Measurements from ENCODE around the gene OPHN1. TPM values are rescaled to one million over a fixed set of nuclear protein-coding genes. Genes with fewer than 3 reads are reported as not detected.
"Not testable (repeated sequence)": the region's sequence is repeated elsewhere in the genome, so short reads cannot be mapped to it uniquely, and the experiment has no call there.

OPHN1 gene
- total RNA-seq, 1 experiment from 2014 or later: not detected

GRCh38 chrX:68286980-68287379 lies 146.3 kb downstream of the OPHN1 start:
- no peak overlapping the region for H3K27ac ChIP-seq (ENCODE audit: low read length)
- no peak overlapping the region for H3K4me3 ChIP-seq (ENCODE audit: low read length)
- H3K9me2 ChIP-seq (replicated peaks; ENCODE audit: insufficient read depth, low read length): no peaks in the 10 kb centered on the region
- H3K9me3 ChIP-seq (ENCODE audit: low read length): no peaks in the 10 kb centered on the region
- H3K9ac ChIP-seq (ENCODE audit: low read length): no peak overlapping the region
- H3K4me1 ChIP-seq (ENCODE audit: low read length): no peaks in the 10 kb centered on the region
- no peaks in the 10 kb centered on the region for H3K79me2 ChIP-seq (ENCODE audit: low read length)
- DNase-seq: no peak
- H2AFZ ChIP-seq (ENCODE audit: low read length): no peak overlapping the region
- no peaks in the 10 kb centered on the region for H4K20me1 ChIP-seq (ENCODE audit: insufficient read depth, low read depth, low read length)
- no peaks in the 10 kb centered on the region for H3K36me3 ChIP-seq (ENCODE audit: insufficient read depth, low read length)
- H3K4me2 ChIP-seq (ENCODE audit: low read depth, low read length, poor library complexity, severe bottlenecking): no peak overlapping the region
- H3K27me3 ChIP-seq (ENCODE audit: low read length): no peaks in the 10 kb centered on the region

DNA sequence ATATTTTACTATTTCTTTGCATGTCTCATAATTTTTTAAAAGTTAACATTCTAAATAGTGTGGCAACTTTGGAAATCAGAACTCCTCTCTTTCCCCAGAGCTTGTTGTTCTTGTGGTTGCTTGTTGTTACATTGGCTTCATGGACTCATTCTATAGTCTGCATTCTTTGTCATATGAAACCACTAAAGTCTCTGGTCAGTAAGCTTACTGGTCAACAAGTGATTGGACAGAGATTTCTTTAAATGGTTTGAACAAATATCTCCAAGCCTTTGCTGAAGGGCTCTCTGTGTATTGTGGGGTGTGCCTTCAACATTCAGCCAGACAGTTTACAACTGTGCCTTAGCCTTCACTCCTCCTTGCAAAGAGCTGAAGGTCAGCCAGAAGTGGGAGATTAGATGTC lies 147.2 kb downstream of the OPHN1 start:
- H3K4me3 ChIP-seq (ENCODE audit: low read length): no peak overlapping the region
- H4K20me1 ChIP-seq (ENCODE audit: insufficient read depth, low read depth, low read length): no peaks in the 10 kb centered on the region
- H3K4me1 ChIP-seq (ENCODE audit: low read length): no peaks in the 10 kb centered on the region
- no peak overlapping the region for H3K4me2 ChIP-seq (ENCODE audit: low read depth, low read length, poor library complexity, severe bottlenecking)
- H3K9me2 ChIP-seq (replicated peaks; ENCODE audit: insufficient read depth, low read length): no peaks in the 10 kb centered on the region
- no peak overlapping the region for H3K9ac ChIP-seq (ENCODE audit: low read length)
- no peaks in the 10 kb centered on the region for H3K36me3 ChIP-seq (ENCODE audit: insufficient read depth, low read length)
- no peak for DNase-seq
- no peak overlapping the region for H2AFZ ChIP-seq (ENCODE audit: low read length)
- H3K27me3 ChIP-seq (ENCODE audit: low read length): no peaks in the 10 kb centered on the region
- H3K9me3 ChIP-seq (ENCODE audit: low read length): no peaks in the 10 kb centered on the region
- H3K79me2 ChIP-seq (ENCODE audit: low read length): no peaks in the 10 kb centered on the region
- no peak overlapping the region for H3K27ac ChIP-seq (ENCODE audit: low read length)

- no peaks in the 10 kb centered on the region for H3K27me3 ChIP-seq (ENCODE audit: low read length)
- no peak for DNase-seq
- H3K4me1 ChIP-seq (ENCODE audit: low read length): no peaks in the 10 kb centered on the region
- H3K9ac ChIP-seq (ENCODE audit: low read length): no peak overlapping the region
- H3K36me3 ChIP-seq (ENCODE audit: insufficient read depth, low read length): no peaks in the 10 kb centered on the region
- H4K20me1 ChIP-seq (ENCODE audit: insufficient read depth, low read depth, low read length): no peaks in the 10 kb centered on the region
- H3K4me3 ChIP-seq (ENCODE audit: low read length): no peak overlapping the region
- H3K79me2 ChIP-seq (ENCODE audit: low read length): no peaks in the 10 kb centered on the region
- no peak overlapping the region for H3K27ac ChIP-seq (ENCODE audit: low read length)
- H2AFZ ChIP-seq (ENCODE audit: low read length): no peak overlapping the region
- H3K4me2 ChIP-seq (ENCODE audit: low read depth, low read length, poor library complexity, severe bottlenecking): no peak overlapping the region
- no peaks in the 10 kb centered on the region for H3K9me3 ChIP-seq (ENCODE audit: low read length)
- H3K9me2 ChIP-seq (replicated peaks; ENCODE audit: insufficient read depth, low read length): no peaks in the 10 kb centered on the region
These were observed 148.9 kb downstream of the OPHN1 start for GRCh38 chrX:68284281-68284904.

DNA sequence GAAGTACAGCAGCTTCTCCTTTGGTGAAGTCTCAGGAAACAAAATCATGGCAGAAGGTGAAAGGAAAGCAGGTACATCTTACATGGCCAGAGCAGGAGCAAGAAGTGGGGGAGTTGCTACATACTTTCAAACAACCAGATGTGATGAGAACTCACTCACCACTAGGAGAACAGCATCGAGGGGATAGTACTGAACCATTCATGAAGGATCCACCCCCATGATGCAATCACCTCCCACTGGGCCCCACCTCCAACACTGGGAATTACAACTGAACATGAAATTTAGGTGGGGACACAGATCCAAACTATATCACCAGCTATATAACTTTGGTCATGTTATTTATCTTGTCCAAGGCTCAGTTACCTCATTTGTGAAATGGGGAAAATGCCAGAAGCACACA lies 159.4 kb downstream of the OPHN1 start:
- H3K9ac ChIP-seq (ENCODE audit: low read length): no peak overlapping the region
- no peaks in the 10 kb centered on the region for H4K20me1 ChIP-seq (ENCODE audit: insufficient read depth, low read depth, low read length)
- no peaks in the 10 kb centered on the region for H3K9me2 ChIP-seq (replicated peaks; ENCODE audit: insufficient read depth, low read length)
- no peaks in the 10 kb centered on the region for H3K27me3 ChIP-seq (ENCODE audit: low read length)
- H3K4me1 ChIP-seq (ENCODE audit: low read length): no peaks in the 10 kb centered on the region
- no peaks in the 10 kb centered on the region for H3K36me3 ChIP-seq (ENCODE audit: insufficient read depth, low read length)
- H3K4me2 ChIP-seq (ENCODE audit: low read depth, low read length, poor library complexity, severe bottlenecking): no peak overlapping the region
- DNase-seq: no peak
- no peak overlapping the region for H3K4me3 ChIP-seq (ENCODE audit: low read length)
- no peak overlapping the region for H3K27ac ChIP-seq (ENCODE audit: low read length)
- no peaks in the 10 kb centered on the region for H3K79me2 ChIP-seq (ENCODE audit: low read length)
- no peaks in the 10 kb centered on the region for H3K9me3 ChIP-seq (ENCODE audit: low read length)
- H2AFZ ChIP-seq (ENCODE audit: low read length): no peak overlapping the region

DNA sequence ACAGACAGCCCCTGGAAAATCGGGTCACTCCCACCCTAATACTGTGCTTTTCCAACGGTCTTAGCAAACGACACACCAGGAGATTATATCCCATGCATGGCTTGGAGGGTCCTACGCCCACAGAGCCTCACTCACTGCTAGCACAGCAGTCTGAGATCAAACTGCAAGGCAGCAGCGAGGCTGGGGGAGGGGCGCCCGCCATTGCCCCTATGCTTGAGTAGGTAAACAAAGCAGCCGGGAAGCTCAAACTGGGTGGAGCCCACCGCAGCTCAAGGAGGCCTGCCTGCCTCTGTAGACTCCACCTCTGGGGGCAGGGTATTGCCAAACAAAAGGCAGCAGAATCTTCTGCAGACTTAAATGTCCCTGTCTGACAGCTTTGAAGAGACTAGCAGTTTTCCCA lies 168.5 kb downstream of the OPHN1 start:
- H3K9me2 ChIP-seq (replicated peaks; ENCODE audit: insufficient read depth, low read length); H3K9ac ChIP-seq (ENCODE audit: low read length); H3K4me3 ChIP-seq (ENCODE audit: low read length); DNase-seq; H3K79me2 ChIP-seq (ENCODE audit: low read length); H3K27ac ChIP-seq (ENCODE audit: low read length); H3K9me3 ChIP-seq (ENCODE audit: low read length); H4K20me1 ChIP-seq (ENCODE audit: insufficient read depth, low read depth, low read length); H2AFZ ChIP-seq (ENCODE audit: low read length); H3K4me2 ChIP-seq (ENCODE audit: low read depth, low read length, poor library complexity, severe bottlenecking); H3K4me1 ChIP-seq (ENCODE audit: low read length); H3K27me3 ChIP-seq (ENCODE audit: low read length); H3K36me3 ChIP-seq (ENCODE audit: insufficient read depth, low read length): not testable (repeated sequence)

DNA sequence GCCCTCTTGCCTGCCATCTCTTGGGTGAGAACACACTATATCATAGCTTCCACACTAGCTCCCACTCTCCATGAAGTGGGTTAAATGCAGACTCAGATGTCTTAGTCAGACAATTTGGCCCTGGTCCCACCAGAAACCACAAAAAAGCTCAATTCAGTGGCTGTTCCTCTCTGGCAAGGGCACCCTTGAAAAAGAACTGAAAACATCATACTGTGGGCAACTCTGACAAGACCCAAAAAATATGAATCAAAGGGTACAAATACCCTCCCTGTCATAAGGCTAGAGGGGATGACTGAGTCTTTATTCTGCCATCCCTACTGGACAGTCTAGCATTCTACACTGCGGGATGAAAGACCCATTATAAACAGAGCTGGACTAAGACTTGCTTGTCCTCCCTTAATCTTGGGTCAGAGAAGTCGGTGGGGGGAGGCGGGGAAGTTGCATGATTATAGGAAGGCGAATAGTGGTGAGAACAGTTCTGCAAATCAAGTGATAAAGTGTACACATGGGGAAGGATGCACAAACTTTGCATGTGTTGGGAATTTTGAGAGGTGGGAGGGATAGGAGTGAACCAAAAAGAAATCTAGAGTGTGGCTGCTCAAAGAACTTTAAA lies 172.1 kb downstream of the OPHN1 start:
- H3K27ac ChIP-seq (ENCODE audit: low read length): no peak overlapping the region
- H3K9me3 ChIP-seq (ENCODE audit: low read length): no peaks in the 10 kb centered on the region
- no peaks in the 10 kb centered on the region for H3K27me3 ChIP-seq (ENCODE audit: low read length)
- no peaks in the 10 kb centered on the region for H4K20me1 ChIP-seq (ENCODE audit: insufficient read depth, low read depth, low read length)
- H3K4me2 ChIP-seq (ENCODE audit: low read depth, low read length, poor library complexity, severe bottlenecking): no peak overlapping the region
- H3K4me1 ChIP-seq (ENCODE audit: low read length): no peaks in the 10 kb centered on the region
- H3K9ac ChIP-seq (ENCODE audit: low read length): no peak overlapping the region
- H3K36me3 ChIP-seq (ENCODE audit: insufficient read depth, low read length): no peaks in the 10 kb centered on the region
- no peaks in the 10 kb centered on the region for H3K9me2 ChIP-seq (replicated peaks; ENCODE audit: insufficient read depth, low read length)
- DNase-seq: no peak
- no peaks in the 10 kb centered on the region for H3K79me2 ChIP-seq (ENCODE audit: low read length)
- H2AFZ ChIP-seq (ENCODE audit: low read length): no peak overlapping the region
- H3K4me3 ChIP-seq (ENCODE audit: low read length): no peak overlapping the region

DNA sequence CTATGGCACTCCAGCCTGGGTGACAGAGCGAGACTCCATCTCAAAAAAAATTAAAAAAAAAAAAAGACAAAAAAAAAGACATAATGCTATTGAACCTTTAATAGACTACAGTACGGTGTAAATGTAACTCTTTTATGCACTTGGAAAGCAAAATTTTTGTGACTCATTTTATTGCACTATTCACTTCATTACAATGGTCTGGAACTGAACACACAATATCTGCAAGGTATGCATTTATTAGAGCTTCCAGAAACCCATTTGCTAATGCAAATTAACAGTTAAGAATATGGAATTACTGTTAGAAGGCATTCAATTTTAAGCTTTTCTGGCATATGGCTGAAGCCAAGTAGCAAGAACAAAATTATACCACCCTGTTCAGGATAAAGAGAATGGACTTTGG lies 176.3 kb downstream of the OPHN1 start:
- H3K36me3 ChIP-seq (ENCODE audit: insufficient read depth, low read length): no peaks in the 10 kb centered on the region
- no peak for DNase-seq
- H3K9ac ChIP-seq (ENCODE audit: low read length): no peak overlapping the region
- no peak overlapping the region for H3K27ac ChIP-seq (ENCODE audit: low read length)
- H3K4me2 ChIP-seq (ENCODE audit: low read depth, low read length, poor library complexity, severe bottlenecking): no peak overlapping the region
- no peaks in the 10 kb centered on the region for H3K9me2 ChIP-seq (replicated peaks; ENCODE audit: insufficient read depth, low read length)
- no peaks in the 10 kb centered on the region for H3K79me2 ChIP-seq (ENCODE audit: low read length)
- no peaks in the 10 kb centered on the region for H3K27me3 ChIP-seq (ENCODE audit: low read length)
- H2AFZ ChIP-seq (ENCODE audit: low read length): no peak overlapping the region
- no peaks in the 10 kb centered on the region for H3K9me3 ChIP-seq (ENCODE audit: low read length)
- H3K4me1 ChIP-seq (ENCODE audit: low read length): no peaks in the 10 kb centered on the region
- H4K20me1 ChIP-seq (ENCODE audit: insufficient read depth, low read depth, low read length): no peaks in the 10 kb centered on the region
- H3K4me3 ChIP-seq (ENCODE audit: low read length): no peak overlapping the region

- H3K79me2 ChIP-seq (ENCODE audit: low read length): no peaks in the 10 kb centered on the region
- H3K4me2 ChIP-seq (ENCODE audit: low read depth, low read length, poor library complexity, severe bottlenecking): no peak overlapping the region
- H3K9me3 ChIP-seq (ENCODE audit: low read length): peaks cover 3% of the 10 kb centered on the region; the same call in 1 of the 2 replicates
- no peak overlapping the region for H3K27ac ChIP-seq (ENCODE audit: low read length)
- no peaks in the 10 kb centered on the region for H3K9me2 ChIP-seq (replicated peaks; ENCODE audit: insufficient read depth, low read length)
- no peak overlapping the region for H3K4me3 ChIP-seq (ENCODE audit: low read length)
- no peaks in the 10 kb centered on the region for H3K27me3 ChIP-seq (ENCODE audit: low read length)
- H3K4me1 ChIP-seq (ENCODE audit: low read length): no peaks in the 10 kb centered on the region
- no peak overlapping the region for H3K9ac ChIP-seq (ENCODE audit: low read length)
- no peaks in the 10 kb centered on the region for H4K20me1 ChIP-seq (ENCODE audit: insufficient read depth, low read depth, low read length)
- no peaks in the 10 kb centered on the region for H3K36me3 ChIP-seq (ENCODE audit: insufficient read depth, low read length)
- DNase-seq: no peak
- H2AFZ ChIP-seq (ENCODE audit: low read length): no peak overlapping the region
These were observed 178.3 kb downstream of the OPHN1 start for GRCh38 chrX:68254738-68255645.

Data from Karpas-422 (cell line).